Epithelial cell of esophagus (primary cell): ENCODE results near the gene UACA.
A peak's percentile ranks its signal among the peaks of the same experiment; 100 is the strongest.

Source experiments
- DNase-seq: peaks from one replicate; pipeline ENCODE4 v3.0.0; 2010; ENCODE audit warnings: low read depth
- H3K4me3 ChIP-seq: 2 replicates; pipeline ENCODE4 v1.5.1; 2011; ENCODE audit warnings: mild to moderate bottlenecking, low read length, control low read depth
- TF ChIP-seq, protein P1 (sequence below): IDR thresholded peaks from 2 replicates; pipeline ENCODE4 v1.5.1; 2011; ENCODE audit warnings: low read depth, mild to moderate bottlenecking, low read length, control low read depth, inconsistent platforms; ENCODE audit not compliant: insufficient read depth; ENCODE audit errors: missing control alignments

The UACA gene

DNA sequence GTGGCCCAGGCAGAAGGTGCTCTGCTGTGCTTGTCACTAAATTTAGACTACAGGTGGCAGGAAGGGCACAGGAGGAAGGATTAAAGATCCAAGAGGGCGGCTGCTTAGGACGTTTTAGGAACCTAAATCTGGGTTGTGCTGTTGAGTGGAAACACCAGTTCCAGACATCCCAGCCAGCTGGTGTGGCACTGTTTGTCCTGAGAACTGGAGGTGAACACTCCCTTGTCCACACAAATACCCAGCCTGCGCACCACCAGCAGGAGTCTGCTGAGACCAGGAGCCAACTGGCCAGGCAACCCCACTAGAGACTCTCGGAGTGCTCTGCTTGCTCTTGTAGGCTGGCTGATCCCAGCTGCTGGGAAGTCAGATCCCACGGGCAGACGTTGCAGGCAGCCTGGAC, 30.3 kb upstream of the UACA start:
- no peak overlapping the region for H3K4me3 ChIP-seq
- TF ChIP-seq, protein P1, sequence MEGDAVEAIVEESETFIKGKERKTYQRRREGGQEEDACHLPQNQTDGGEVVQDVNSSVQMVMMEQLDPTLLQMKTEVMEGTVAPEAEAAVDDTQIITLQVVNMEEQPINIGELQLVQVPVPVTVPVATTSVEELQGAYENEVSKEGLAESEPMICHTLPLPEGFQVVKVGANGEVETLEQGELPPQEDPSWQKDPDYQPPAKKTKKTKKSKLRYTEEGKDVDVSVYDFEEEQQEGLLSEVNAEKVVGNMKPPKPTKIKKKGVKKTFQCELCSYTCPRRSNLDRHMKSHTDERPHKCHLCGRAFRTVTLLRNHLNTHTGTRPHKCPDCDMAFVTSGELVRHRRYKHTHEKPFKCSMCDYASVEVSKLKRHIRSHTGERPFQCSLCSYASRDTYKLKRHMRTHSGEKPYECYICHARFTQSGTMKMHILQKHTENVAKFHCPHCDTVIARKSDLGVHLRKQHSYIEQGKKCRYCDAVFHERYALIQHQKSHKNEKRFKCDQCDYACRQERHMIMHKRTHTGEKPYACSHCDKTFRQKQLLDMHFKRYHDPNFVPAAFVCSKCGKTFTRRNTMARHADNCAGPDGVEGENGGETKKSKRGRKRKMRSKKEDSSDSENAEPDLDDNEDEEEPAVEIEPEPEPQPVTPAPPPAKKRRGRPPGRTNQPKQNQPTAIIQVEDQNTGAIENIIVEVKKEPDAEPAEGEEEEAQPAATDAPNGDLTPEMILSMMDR: no peak
- no peak for DNase-seq

- TF ChIP-seq, protein P1: no peak
- no peak overlapping the region for H3K4me3 ChIP-seq
- peak; percentile 38 for DNase-seq
Measured at GRCh38 chr15:70792171-70792573, 28.8 kb upstream of the UACA start.

DNA sequence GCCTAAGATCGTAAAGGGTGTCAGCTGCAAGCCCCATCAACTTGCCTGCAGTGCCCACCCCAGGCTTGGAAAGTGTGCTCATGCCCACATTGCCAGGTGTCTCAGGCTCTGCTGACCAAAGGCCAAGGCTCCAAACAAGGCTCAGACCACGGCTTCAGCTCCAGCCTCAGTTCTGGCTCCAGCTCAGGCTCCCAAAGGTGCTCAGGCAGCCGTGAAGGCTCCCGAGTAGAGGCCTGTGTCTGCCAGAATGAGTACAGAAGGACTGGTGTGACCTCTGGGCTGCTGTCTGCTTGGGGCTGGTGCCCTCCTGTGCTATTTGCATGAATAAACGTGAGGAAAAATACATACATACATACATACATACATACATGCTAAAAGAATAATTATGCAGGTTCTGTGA, 27.9 kb upstream of the UACA start:
- no peak overlapping the region for H3K4me3 ChIP-seq
- DNase-seq: no peak
- TF ChIP-seq, protein P1: no peak

DNA sequence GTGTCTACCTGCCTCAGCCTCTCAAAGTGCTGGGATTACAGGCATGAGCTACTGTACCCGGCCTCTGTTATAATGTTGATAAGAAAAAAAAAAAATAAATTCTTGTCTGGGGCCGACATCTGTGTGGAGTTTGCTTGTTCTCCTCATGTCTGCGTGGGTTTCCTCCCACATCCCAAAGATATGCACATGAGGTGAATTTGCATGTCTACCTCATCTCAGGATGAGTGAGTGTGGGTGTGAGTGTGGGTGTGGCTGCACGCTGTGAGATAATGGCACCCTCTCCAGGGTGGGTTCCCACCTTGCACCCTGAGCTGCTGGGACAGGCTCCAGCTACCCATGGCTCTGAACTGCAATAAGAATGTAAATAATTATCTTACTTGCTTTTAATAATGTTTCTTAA, 25.9 kb upstream of the UACA start:
- DNase-seq: peak; percentile 18
- TF ChIP-seq, protein P1: no peak
- H3K4me3 ChIP-seq: no peak overlapping the region

GRCh38 chr15:70788114-70789049, 25.0 kb upstream of the UACA start:
- H3K4me3 ChIP-seq: no peak overlapping the region
- TF ChIP-seq, protein P1: no peak
- no peak for DNase-seq

- no peak overlapping the region for H3K4me3 ChIP-seq
- TF ChIP-seq, protein P1: no peak
- no peak for DNase-seq
Measured at GRCh38 chr15:70786996-70787395, 23.6 kb upstream of the UACA start.
